22Rv1 (cell line): ENCODE data around the gene MZT2A.
"Not testable (repeated sequence)": the region's sequence is repeated elsewhere in the genome, so short reads cannot be mapped to it uniquely, and the experiment has no call there.

Experiments used
- CTCF ChIP-seq: fragments of 450-650 bp; IDR thresholded peaks from 2 replicates; pipeline ENCODE4 v1.5.1; 2017; ENCODE audit warnings: mild to moderate bottlenecking
- ZFX ChIP-seq: fragments of 450-650 bp; IDR thresholded peaks from 2 replicates; pipeline ENCODE4 v1.6.1; 2017; ENCODE audit warnings: antibody characterized with exemption, borderline replicate concordance

- TF ChIP-seq CTCF, ZFX: not testable (repeated sequence)
These were observed 46.7 kb downstream of the MZT2A start for GRCh38 chr2:131445515-131445797.
